Activated CD4-positive, alpha-beta T cell treated with anti-CD3 and anti-CD28 coated beads, Interleukin-10, Interleukin-2, amounts not matched to agents 100 ng/mL and 50 ng/mL, durations not matched to agents 16 hours and 8 hours (primary cell): ENCODE data around the gene BMPR2.

Experiments
- DNase-seq: peaks from one replicate; pipeline ENCODE4 v3.0.0-alpha.2; 2020

The BMPR2 gene

GRCh38 chr2:202609381-202610145, 233.4 kb downstream of the BMPR2 start:
- peak; percentile 50 for DNase-seq

- no peak for DNase-seq
These were observed 234.3 kb downstream of the BMPR2 start for GRCh38 chr2:202610380-202610779.

GRCh38 chr2:202612145-202612544, 236.0 kb downstream of the BMPR2 start:
- DNase-seq = no peak

GRCh38 chr2:202613479-202613878, 237.4 kb downstream of the BMPR2 start:
- no peak for DNase-seq
